CD4-positive, alpha-beta T cell treated with Interleukin-6 at 100 ng/mL for 8 hours (primary cell): Measurements from ENCODE around the gene CCDC187.
"Not testable (repeated sequence)": the region's sequence is repeated elsewhere in the genome, so short reads cannot be mapped to it uniquely, and the experiment has no call there.

Experiments used
- DNase-seq: peaks from one replicate; pipeline ENCODE4 v3.0.0-alpha.2; 2020; ENCODE audit warnings: mixed read lengths, low spot score

The CCDC187 gene

GRCh38 chr9:136326761-136327303 lies 22.9 kb upstream of the CCDC187 start:
- no peak for DNase-seq

- DNase-seq, result no peak
Observed at GRCh38 chr9:136326061-136326760, 22.3 kb upstream of the CCDC187 start.

DNA sequence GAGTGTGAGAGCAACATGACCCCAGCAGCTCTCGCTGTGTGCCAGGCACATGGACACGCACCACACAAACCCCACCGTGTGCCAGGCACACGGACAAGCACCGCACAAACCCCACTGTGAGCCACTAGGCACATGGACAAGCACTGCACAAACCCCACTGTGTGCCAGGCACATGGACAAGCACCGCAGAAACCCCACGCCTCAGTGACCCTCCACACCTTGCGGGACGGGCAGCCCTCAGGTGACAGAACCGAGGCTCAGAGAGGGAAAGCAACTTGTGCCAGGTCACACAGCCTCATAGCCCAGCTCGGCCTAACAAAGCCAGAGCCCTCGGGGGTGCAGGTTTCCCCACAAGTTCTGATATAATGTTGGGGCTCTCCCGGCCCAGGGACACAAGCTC lies 21.5 kb upstream of the CCDC187 start:
- DNase-seq, result no peak

- no peak for DNase-seq
Observed at GRCh38 chr9:136324501-136325300, 20.8 kb upstream of the CCDC187 start.

- no peak for DNase-seq
Observed at GRCh38 chr9:136323371-136323789, 19.5 kb upstream of the CCDC187 start.

DNA sequence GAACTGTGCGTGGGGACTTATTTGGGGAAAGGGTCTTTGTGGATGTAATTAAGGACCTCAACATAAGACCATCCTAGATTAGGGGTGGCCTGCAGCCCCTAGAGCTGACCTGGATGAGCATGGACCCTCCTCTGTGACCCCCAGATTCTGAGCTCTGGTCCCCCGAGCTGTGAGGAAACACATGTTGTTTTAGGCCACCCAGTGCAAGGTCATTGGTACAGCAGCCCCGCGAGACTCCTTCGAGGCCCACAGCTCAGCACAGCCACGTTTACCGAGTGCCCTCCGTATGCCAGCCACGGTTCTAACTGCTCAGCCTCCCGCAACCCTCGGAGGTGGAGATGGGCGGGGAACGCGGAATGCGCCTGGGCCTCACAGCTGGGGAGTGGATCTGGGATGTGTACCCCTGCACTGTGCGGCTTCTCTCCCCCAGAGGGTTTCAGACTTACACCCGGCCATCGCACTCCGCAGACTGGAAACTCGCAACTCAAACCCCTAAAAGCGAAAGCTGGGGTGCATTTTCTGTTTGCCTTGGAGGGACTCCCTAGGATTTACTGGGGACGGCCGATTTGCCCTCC lies 18.9 kb upstream of the CCDC187 start:
- DNase-seq, result no peak

- no peak for DNase-seq
Observed at GRCh38 chr9:136321561-136321960, 17.7 kb upstream of the CCDC187 start.

GRCh38 chr9:136320972-136321371 lies 17.1 kb upstream of the CCDC187 start:
- DNase-seq, result not testable (repeated sequence)

- not testable (repeated sequence) for DNase-seq
Observed at GRCh38 chr9:136319955-136320354, 16.1 kb upstream of the CCDC187 start.

- DNase-seq, result not testable (repeated sequence)
Observed at GRCh38 chr9:136319244-136319643, 15.3 kb upstream of the CCDC187 start.

DNA sequence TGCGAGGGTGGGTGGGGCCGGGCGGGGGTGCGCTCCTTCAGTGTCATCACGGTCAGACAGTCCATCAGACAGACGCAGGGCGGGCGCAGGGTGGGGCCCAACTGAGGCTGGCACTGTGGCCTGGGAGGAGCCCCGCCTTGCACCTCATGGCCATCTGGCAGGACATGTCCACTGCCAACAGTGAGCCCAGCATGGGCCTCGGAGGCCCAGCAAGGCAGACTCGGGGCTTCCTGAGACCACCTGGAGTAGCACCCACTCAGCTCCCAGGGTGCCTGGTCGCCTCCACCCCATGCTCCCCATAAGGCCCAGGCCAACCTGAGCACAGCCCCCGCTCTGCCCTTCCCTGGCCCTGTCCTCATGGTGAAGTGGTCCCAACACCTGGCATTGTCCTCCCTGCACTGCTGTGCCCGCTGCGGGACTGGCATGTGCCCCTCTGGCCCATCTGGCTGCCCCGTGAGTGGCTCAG lies 14.9 kb upstream of the CCDC187 start:
- DNase-seq, result no peak

- no peak for DNase-seq
Observed at GRCh38 chr9:136318111-136318775, 14.3 kb upstream of the CCDC187 start.

DNA sequence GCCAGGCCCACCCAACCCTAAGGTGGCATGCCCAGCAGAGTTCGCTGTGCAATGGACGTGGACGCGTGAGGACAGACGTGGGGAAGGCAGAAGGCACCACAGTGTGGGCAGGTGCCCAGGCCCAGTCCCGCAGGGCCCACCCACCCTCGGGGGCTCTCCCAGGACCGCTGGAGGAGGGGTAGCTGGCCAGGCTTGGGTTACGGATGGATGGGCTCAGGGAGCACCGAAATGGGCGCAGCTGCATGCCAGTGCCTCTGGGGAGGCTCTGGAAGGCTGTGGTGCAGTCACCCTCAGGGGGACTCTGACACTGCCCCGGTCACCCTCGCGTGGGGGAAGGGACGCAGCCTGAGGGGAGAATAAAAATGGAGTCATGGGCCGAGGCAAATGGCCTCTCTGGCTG lies 13.8 kb upstream of the CCDC187 start:
- no peak for DNase-seq

DNA sequence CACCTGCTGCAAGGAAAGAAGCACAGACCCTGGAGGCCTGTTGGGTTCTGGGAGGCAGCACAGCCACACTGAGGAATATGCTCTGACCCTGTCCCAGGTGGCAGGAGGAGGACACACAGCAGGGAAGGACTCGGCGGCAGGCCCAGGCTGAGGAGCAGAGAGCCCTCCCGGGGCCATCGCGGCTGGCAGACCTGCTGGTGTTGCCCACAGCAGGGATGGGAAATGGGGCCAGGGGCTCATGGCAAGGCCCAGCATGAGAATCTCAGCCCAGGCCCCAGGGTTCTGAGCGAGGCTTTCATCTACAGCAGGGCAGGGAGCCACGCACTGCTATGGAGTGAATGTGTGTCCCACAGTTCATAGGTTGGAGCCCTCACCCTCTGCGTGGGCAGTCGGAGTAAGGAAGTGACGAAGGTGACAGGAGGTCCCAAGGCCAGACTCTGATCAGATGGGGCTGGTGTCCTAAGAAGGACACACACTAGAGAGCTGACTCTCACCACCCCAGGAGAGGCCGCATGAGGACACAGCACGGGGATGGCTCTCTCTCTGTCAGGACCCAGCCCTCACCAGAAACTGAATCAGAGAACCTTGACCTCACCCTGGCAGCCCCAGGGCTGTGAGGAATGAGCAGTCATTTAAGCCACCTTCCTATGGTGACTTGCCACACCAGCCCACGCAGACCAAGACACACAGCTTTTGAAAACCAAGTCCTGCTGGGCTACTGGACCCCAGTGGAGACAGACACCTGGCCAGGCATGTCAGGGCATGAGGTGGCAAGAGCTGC lies 13.2 kb upstream of the CCDC187 start:
- no peak for DNase-seq

- no peak for DNase-seq
Observed at GRCh38 chr9:136316271-136316751, 12.4 kb upstream of the CCDC187 start.

DNA sequence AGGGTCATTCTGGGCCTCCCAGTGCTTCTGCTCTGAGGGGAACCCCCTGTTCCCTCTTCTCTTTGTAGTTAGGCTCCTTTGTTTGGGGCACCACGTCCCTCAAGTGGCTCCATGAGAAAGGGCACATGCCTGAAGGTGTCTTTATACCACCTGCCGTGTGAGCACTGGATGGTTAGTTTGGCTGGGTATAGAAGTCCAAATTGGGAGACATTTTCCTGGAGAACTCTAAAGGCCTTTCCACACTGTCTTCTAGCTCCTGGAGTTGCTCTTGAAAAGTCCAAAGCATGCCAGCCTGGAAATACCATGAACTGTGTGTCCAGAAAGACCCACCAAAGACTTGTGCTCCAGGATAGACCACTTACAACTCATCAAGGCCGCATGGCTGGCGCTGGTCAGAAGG lies 11.1 kb upstream of the CCDC187 start:
- DNase-seq, result no peak

GRCh38 chr9:136314056-136314416 lies 10.1 kb upstream of the CCDC187 start:
- DNase-seq, result no peak

DNA sequence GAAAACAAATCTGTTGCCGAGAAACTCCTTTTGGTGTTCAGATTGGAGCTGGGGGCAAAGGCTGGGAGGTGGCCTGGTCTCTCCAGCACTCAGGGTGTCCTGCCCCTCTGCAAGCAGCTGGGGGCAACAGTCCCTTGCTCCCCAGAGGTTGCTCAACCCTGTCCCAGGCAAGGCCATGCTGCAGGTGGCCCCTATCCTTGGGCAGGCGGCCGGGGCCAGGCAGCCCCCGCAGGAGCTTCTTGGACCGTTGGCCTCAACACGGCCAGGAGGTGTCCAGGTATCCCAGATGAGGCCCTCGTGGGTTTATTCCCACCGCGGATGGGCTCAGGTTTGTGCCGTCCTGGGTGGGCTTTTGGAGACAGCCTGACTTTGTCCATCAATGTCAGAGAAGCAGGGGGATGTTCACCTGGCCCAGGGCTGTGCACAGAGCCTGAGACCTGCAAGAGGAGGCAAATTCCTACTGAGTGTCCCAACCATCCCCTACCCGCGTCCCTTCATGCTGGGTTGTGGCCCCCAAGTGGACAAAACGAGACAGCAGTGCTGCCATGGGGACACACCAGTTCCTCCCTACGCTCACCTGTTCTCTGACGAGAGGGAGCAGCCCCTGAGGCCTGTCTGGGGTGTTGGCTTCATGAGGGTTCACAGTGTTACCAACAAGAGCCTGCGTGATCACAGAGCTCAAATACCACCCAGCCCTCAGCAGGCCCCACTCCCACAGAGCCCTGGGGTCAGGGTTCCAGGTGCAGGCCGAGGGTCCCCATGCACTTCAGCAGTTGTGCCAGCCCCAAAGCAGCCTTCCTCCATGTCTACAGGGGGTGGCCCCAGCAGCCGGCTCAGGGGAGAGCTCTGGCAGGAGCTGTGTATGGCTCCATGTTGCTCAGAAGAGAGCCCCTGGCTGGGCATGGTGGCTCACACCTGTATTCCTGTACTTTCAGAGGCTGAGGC lies 9.5 kb upstream of the CCDC187 start:
- no peak for DNase-seq

DNA sequence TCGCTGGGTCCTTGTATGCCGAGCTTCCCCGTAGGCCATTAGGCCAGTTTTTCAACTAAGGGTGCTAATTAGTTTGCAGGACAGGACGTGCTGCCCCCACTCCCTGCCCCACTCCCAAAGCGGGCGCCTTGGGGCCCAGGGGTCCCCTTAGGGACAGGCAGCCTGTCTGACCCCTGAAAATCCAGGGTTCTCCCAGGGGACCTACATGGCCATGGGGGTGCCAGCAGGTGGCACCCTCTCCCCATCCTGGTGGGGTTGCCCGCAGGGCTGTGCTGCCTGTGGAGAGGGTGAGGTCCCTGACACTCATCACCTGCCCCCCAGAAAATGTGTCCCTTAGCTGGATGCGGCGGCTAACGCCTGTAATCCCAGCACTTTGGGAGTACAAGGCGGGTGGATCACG lies 8.5 kb upstream of the CCDC187 start:
- DNase-seq, result peak; percentile 32

DNA sequence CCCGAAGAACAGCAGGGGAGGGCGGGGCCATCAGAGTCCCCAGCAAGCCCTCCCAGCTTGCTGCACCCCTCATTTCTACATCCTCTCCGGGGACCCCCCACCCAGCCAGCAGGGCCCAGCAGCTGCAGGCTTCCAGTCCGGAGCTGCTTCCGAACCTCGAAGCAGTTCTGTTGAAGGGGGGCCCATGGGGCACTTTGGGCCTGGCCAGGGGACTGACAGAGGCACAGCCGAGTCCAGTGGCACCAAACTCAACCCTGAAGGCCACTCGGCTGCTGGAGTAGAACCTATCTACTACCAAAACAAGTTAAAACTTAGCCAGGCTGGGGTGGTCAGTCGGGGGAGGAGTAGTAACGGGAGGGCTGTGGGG lies 8.1 kb upstream of the CCDC187 start:
- DNase-seq, result no peak
